Measurements from ENCODE around the gene MYO7A.

GRCh38 chr11:77100166-77101042, 27.6 kb upstream of the MYO7A start:
- TF ChIP-seq, protein P1, sequence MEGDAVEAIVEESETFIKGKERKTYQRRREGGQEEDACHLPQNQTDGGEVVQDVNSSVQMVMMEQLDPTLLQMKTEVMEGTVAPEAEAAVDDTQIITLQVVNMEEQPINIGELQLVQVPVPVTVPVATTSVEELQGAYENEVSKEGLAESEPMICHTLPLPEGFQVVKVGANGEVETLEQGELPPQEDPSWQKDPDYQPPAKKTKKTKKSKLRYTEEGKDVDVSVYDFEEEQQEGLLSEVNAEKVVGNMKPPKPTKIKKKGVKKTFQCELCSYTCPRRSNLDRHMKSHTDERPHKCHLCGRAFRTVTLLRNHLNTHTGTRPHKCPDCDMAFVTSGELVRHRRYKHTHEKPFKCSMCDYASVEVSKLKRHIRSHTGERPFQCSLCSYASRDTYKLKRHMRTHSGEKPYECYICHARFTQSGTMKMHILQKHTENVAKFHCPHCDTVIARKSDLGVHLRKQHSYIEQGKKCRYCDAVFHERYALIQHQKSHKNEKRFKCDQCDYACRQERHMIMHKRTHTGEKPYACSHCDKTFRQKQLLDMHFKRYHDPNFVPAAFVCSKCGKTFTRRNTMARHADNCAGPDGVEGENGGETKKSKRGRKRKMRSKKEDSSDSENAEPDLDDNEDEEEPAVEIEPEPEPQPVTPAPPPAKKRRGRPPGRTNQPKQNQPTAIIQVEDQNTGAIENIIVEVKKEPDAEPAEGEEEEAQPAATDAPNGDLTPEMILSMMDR (IDR thresholded peaks at IDR 0.05; ENCODE audit: extremely low read depth in 1 of 2, insufficient read depth in 1 of 2, low read depth in 1 of 2, low read length in 2 of 2): no peak
- TF ChIP-seq POLR2A (IDR thresholded peaks at IDR 0.05; ENCODE audit: low read depth, low read length): no peak

All from endothelial cell of umbilical vein (primary cell).